NCI-H2107 treated with DMSO at 0.1 percent for 48 hours (cell line): ENCODE data around the gene PFKL.
"Not testable (repeated sequence)": the region's sequence is repeated elsewhere in the genome, so short reads cannot be mapped to it uniquely, and the experiment has no call there.

Source experiments
- DNase-seq: peaks from one replicate; lab custom pipeline; 2025; ENCODE audit not compliant: unreplicated experiment; lab: John Stamatoyannopoulos, UW

Gene PFKL

GRCh38 chr21:44293551-44294231 is 6.2 kb upstream of the PFKL start:
- DNase-seq = no peak

- no peak for DNase-seq
These were observed 5.3 kb upstream of the PFKL start for GRCh38 chr21:44294391-44295162.

DNA sequence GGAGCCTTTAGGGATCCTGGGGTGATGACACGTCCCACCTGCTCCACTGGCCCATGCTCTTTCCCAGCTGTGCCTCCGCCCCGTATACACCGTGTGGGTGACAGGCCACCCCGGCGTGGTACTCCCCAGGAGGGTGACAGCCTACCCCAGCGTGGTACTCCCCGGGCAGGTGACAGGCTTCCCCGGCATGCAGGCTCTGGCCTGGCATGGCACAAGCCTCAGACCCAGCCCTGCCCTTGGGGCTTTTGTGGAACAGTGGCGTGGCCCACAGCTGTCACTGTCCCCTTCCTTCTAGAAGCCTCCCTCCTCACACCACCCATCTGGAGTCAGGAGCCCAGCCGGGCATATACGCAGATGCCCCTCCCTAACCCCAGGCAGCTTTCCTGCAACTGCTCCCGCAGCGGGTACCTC is 4.7 kb upstream of the PFKL start:
- peak; percentile 48 for DNase-seq

DNA sequence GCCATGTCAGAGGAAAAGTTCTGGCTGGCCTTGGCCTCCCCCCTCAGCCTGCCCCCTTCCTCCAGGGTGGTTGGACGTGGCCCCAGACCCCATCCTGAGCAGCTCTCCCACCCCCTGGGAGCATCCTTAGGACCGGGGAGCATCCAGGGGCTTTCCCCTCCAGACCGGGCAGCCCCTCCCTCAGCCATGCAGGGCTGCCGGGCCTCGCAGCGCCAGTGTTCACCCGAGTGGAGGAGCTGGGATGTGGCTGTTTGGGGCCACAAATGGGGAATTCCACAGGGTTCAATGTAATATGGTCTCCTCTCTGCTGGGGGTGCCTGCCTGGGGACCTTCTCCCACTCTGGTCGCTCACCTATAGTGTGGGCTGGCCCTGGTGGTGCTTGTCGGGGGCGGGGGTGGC is 4.2 kb upstream of the PFKL start:
- no peak for DNase-seq

DNA sequence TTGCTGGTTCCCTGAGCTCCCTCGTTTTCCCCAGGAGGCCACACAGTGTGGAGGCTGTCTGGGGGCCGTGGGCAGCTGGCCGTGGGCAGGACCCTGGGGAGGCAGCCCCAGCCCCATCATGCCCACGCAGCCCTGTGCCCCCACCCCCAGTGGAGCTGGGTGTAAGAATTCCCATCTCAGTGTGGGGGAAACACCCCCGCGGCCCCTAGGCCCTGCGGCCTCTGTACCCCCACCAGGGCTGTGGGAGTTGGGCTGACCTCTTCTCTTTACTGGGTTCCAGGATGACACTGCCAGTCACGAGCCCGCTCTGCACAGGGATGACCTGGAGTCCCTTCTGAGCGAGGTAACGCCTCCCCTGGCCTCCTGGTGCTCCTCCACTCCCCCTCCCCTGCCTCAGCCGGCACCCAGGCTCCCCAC is 3.7 kb upstream of the PFKL start:
- DNase-seq = no peak

DNA sequence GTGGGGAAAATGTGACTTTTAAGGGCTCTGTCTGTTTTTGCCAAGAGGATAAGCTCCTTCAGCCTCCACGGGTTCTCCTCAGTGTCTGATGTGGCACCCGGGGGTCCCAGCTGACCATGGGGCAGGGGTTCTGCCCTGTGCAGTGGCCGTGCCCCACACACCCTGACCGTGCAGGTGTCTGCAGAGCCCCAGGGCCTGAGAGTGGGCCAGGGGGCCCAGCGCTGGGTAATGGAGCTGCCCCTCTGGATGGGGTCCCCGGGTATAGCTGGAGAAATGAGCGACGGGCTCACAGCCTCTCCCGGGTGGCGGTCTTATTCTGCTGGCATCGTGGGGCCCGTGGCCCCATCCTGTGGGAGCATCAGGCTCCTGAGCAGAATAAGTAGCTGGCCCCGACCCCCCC is 2.9 kb upstream of the PFKL start:
- no peak for DNase-seq

DNA sequence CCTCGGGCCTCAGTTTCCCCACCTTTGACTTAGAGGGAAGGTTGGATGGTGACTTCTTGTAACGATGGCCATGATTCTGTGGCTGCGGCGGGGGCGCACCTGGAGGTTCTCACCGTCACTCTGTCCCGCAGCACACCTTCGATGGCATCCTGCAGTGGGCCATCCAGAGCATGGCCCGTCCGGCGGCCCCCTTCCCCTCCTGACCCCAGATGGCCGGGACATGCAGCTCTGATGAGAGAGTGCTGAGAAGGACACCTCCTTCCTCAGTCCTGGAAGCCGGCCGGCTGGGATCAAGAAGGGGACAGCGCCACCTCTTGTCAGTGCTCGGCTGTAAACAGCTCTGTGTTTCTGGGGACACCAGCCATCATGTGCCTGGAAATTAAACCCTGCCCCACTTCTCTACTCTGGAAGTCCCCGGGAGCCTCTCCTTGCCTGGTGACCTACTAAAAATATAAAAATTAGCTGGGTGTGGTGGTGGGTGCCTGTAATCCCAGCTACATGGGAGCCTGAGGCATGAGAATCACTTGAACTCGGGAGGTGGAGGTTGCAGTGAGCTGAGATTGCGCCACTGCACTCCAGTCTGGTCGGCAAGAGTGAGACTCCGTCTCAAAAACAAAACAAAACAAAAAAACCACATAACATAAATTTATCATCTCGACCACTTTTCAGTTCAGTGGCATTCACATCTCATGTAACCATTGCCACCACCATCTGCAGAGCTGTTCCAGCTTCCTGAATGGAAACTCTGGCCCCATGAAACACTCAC is 2.1 kb upstream of the PFKL start:
- peak; percentile 92 for DNase-seq

GRCh38 chr21:44298301-44298700 is 1.6 kb upstream of the PFKL start:
- DNase-seq = no peak

GRCh38 chr21:44299085-44299457 is 782 bp upstream of the PFKL start:
- DNase-seq = no peak

DNA sequence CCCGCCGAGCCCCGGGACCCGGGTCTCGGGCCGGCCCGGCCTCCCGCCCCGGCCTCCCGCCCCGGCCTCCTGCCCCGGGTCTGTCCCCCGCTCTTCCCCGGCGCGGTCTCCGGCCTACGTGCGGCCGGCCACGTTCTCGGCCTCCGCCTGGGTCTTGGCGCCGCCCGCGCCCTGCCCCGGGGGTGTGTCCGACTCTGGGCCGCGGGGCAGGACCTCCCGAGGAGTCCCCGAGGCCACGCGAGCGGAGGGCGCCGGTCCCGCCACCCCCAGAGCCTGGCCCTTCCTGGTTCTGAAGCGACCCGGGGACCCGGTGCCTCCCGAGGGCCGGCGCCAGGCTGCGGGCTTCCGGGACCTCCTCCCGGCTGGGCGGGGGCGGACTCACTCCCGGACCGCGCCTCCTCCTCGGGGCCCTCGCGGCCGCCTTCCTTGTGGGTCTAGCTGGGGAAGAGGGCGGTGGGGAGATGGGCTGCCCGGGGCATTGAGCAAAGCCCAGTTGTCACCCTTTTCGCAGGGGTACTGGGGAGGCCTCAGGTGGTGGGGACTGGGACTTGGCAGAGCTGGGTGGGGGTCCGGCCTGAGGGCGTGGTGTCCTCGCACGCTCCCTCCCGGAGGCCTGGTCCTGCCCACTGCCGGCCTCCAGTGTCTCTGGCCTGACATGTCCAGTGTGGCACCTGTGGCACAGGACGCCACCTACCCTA is 558 bp downstream of the PFKL start:
- no peak for DNase-seq

DNA sequence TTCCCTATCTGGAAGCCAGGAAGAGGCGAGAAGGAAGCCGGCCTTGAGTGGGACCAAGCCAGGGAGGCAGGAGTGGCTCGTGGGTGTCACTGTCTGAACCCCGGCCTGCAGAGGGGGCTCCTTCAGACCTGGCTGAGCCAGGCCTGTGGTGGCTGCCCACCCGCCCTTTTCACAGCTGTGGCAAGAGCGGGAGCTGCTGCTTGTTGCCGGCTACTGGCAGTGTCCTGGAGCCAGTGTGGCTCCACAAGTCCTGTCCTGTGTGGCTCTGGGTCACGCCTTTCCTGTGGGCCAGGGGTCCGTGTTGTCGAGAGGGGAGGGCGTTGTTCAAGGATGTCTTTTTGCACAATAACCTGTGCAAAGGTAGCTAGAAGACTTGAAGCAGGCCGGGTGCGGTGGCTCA is 1.3 kb downstream of the PFKL start:
- no peak for DNase-seq

- peak; percentile 54 for DNase-seq
These were observed 2.1 kb downstream of the PFKL start for GRCh38 chr21:44301961-44302406.

- DNase-seq = not testable (repeated sequence)
These were observed 2.9 kb downstream of the PFKL start for GRCh38 chr21:44302573-44303401.

- no peak for DNase-seq
These were observed 3.7 kb downstream of the PFKL start for GRCh38 chr21:44303490-44303981.

GRCh38 chr21:44304011-44304616 is 4.3 kb downstream of the PFKL start:
- DNase-seq = no peak

DNA sequence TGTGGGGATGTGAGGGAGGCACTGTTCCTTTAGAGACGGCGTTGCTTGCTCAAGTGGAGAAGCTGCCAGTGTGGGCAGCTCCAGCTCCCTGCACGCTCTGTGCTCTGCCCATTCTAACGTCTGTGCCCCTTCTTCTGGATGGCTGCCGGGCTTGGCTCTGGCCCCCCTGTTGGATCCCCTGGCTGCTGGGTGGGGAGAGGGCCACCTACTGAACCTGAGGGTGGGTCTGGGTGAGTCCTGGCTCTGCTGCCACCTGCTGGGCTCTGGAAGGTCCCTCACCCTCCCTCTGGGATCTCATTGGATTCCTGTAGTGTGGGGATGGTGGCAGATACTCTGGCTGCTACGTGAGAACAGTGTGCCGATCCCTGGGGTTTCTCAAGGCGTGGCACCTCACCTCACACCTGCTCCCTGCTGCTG is 5.0 kb downstream of the PFKL start:
- peak; percentile 42 for DNase-seq

GRCh38 chr21:44305691-44306090 is 5.8 kb downstream of the PFKL start:
- no peak for DNase-seq

DNA sequence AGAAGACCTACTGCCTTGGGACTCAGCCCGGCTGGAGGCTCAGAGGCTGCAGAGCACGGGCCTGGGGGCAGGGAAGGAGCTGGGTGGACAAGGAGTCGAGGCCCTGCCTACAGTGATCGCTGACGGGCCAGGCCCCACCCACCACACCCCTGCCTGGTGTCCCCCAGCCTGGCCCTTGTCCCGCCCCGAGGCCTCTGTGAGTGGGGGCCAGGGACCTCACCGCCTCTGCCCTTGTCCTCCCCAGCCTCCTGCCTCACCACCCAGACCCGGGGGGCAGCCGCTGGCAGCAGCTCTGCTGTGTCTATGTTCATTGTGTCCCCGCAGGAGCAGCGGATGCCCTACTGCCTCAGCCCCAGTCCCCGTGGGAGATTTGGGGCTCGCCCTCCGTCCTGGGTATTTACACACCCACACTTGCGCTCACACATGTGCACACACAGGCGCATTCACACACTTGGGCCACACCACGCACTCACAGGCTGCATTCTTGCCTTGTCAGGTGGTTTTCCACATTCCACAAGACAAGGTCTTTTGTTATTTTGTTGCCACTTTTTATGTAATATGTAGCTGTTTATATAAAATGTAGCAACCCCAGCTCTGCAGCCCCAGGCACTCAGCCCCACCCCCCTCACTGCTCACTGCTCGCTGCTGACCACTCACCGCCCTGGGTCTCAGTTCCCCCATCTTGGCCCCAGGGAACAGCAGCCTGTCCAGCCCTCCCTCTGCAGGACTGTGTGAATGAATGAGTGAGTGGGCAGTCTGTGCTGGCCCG is 7.3 kb downstream of the PFKL start:
- DNase-seq = no peak
